Psoas muscle (tissue), 8 donors: ENCODE results near the gene CENPP. TPM values are rescaled to one million over a fixed set of nuclear protein-coding genes. Genes with fewer than 3 reads are reported as not detected.

Experiments used
- ATAC-seq, 4 donors: fragments of 200-7000 bp; cut with Tn5 transposase; one replicate each; pipeline ENCODE4 v1.9.1; 2020; ENCODE audit warnings: moderate library complexity in 3 of 4, mild to moderate bottlenecking in 2 of 4
- DNase-seq, 2 donors: peaks; one replicate each; pipeline ENCODE4 v3.0.0-alpha.2; 2020
- H3K27ac ChIP-seq: fragments of 200-600 bp; one replicate; pipeline ENCODE4 v1.8.0; 2022
- H3K27me3 ChIP-seq, 3 donors: fragments of 200-600 bp in 1 of 3; one replicate each; pipeline versions ENCODE4 v1.6.1 to v1.8.0; 2013 to 2022; ENCODE audit warnings: low read length in 2 of 3, mild to moderate bottlenecking in 2 of 3, moderate library complexity in 1 of 3; ENCODE audit not compliant: insufficient read depth in 3 of 3
- H3K36me3 ChIP-seq, 2 donors: fragments of 200-600 bp in 1 of 2; one replicate each; pipeline versions ENCODE4 v1.6.1 to v1.8.0; 2013 to 2022; ENCODE audit warnings: low read depth in 1 of 2, mild to moderate bottlenecking in 1 of 2, moderate library complexity in 1 of 2; ENCODE audit not compliant: insufficient read depth in 1 of 2
- H3K4me1 ChIP-seq: fragments of 200-600 bp; one replicate; pipeline ENCODE4 v1.8.0; 2022
- H3K4me3 ChIP-seq: fragments of 200-600 bp; one replicate; pipeline ENCODE4 v1.8.0; 2022; ENCODE audit warnings: mild to moderate bottlenecking
- H3K9me3 ChIP-seq: fragments of 200-600 bp; one replicate; pipeline ENCODE4 v1.8.0; 2022
- CTCF ChIP-seq: fragments of 200-600 bp; IDR thresholded peaks from one replicate; pipeline ENCODE4 v1.8.0; 2022; ENCODE audit warnings: antibody characterized with exemption
- WGBS, 3 donors: extraction: QIAGEN DNeasy Blood & Tissue Kit; methylation state at CpG; one replicate each; pipeline versions ENCODE4 v1.1.6 to v1.1.7; 2013; 5-methylcytosine and 5-hydroxymethylcytosine counted together
- intact Hi-C, 2 donors: fragments of 100-400 bp; cut with DNase I; formaldehyde crosslinking; loops; one replicate each; pipeline versions ENCODE4 v1.11.0 to v1.14.2; 2022
- polyA plus RNA-seq, 3 donors: library from polyadenylated mRNA; stranded (reverse); fragments of 200-250 nt; gene quantifications; one replicate each; pipeline ENCODE4 v1.2.3, GENCODE V29; 2013
- total RNA-seq, 4 donors: library from RNA; stranded (reverse); fragmentation: NEBNext Ultra II Directional in 2 of 4; extraction: Animal tissue kit (Norgen Biotek cat#: 25700) in 2 of 4; gene quantifications; one replicate each; pipeline versions ENCODE4 v1.2.1 to v1.2.4, GENCODE V29; 2021 to 2023
- donor health status: healthy with polysubstance abuse.
- donor health status: DM: no; HTN: no; CAD: no; lungs with moderate emphysema.
- donor health status: Bipolar disorder and iron deficiency.
- donor health status: healthy.
- donor health status: DM: yes; HTN: yes; CAD: no.
- donor health status: DM: no; HTN: no; CAD: no.
- donor health status: DM: no; HTN: no; CAD: no.
- donor health status: DM: yes; HTN: yes; CAD: no.

The CENPP gene
- total and polyA plus RNA-seq, 7 donors = 1.8 to 15.7 (median 6.4) TPM

- no peaks in the 10 kb centered on the region for H3K27me3 ChIP-seq
- WGBS, 3 donors = 85 to 90% (median 90%) methylated on average over 10 of the region's 10 CpGs
- intact Hi-C loops = no loop called here
- TF ChIP-seq CTCF = no peak
- no peaks in the 10 kb centered on the region for H3K9me3 ChIP-seq
- H3K4me1 ChIP-seq = no peaks in the 10 kb centered on the region
- H3K36me3 ChIP-seq = no peaks in the 10 kb centered on the region
- ATAC-seq (no peak), DNase-seq (no peak)
- H3K27ac ChIP-seq = no peak overlapping the region
- no peak overlapping the region for H3K4me3 ChIP-seq
These were observed 197.5 kb downstream of the CENPP start for GRCh38 chr9:92522983-92523970.

- WGBS, 3 donors = 95 to 100% (median 100%) methylated on average over 1 of the region's 1 CpG
- Histone ChIP-seq H3K9me3 (no peaks in the 10 kb centered on the region), H3K36me3 (no peaks in the 10 kb centered on the region), H3K4me1 (no peaks in the 10 kb centered on the region), H3K4me3 (no peak overlapping the region), H3K27ac (no peak overlapping the region), H3K27me3 (no peaks in the 10 kb centered on the region)
- intact Hi-C loops = no loop called here
- no peak for DNase-seq
- no peak for ATAC-seq
- no peak for TF ChIP-seq CTCF
These were observed 199.1 kb downstream of the CENPP start for GRCh38 chr9:92524881-92525280.

- 92 to 96% (median 94%) methylated on average over 5 of the region's 5 CpGs for WGBS, 3 donors
- DNase-seq = no peak
These were observed 199.6 kb downstream of the CENPP start for GRCh38 chr9:92525306-92525705.

GRCh38 chr9:92527291-92527828 is 201.6 kb downstream of the CENPP start:
- 94 to 96% (median 94%) methylated on average over 2 of the region's 2 CpGs for WGBS, 3 donors
- Histone ChIP-seq H3K36me3 (no peaks in the 10 kb centered on the region), H3K27ac (no peak overlapping the region), H3K27me3 (no peaks in the 10 kb centered on the region), H3K4me3 (no peak overlapping the region), H3K4me1 (no peaks in the 10 kb centered on the region), H3K9me3 (no peaks in the 10 kb centered on the region)
- no peak for TF ChIP-seq CTCF
- DNase-seq (no peak), ATAC-seq (no peak)
- intact Hi-C loops = no loop called here

More at GRCh38 chr9:92525306-92525705, 199.6 kb downstream of the CENPP start:
- ATAC-seq = no peak
- H3K9me3 ChIP-seq = no peaks in the 10 kb centered on the region
- intact Hi-C loops = no loop called here
- H3K36me3 ChIP-seq = no peaks in the 10 kb centered on the region
- TF ChIP-seq CTCF = no peak
- no peaks in the 10 kb centered on the region for H3K4me1 ChIP-seq
- H3K27me3 ChIP-seq = no peaks in the 10 kb centered on the region
- no peak overlapping the region for H3K27ac ChIP-seq
- no peak overlapping the region for H3K4me3 ChIP-seq
